Measurements from ENCODE around the gene PHOSPHO2. TPM values are rescaled to one million over a fixed set of nuclear protein-coding genes. Genes with fewer than 3 reads are reported as not detected.

The PHOSPHO2 gene
- total RNA-seq, 6 experiments from 2014 or later: 1.8 to 5.6 (median 2.8) TPM

- H3K27ac ChIP-seq: no peak overlapping the region
- H3K4me1 ChIP-seq: no peaks in the 10 kb centered on the region
- intact Hi-C loops (cut with DNase I): no loop called here
- no peaks in the 10 kb centered on the region for H3K9me3 ChIP-seq
- TF ChIP-seq CTCF (IDR thresholded peaks at IDR 0.05) (no peak), POLR2A (IDR thresholded peaks at IDR 0.05) (no peak)
- 71% methylated on average over 3 of the region's 3 CpGs for WGBS (ENCODE audit: insufficient coverage, low coverage, low lambda C conversion rate, missing lambda C conversion rate)
- H3K4me3 ChIP-seq: no peak overlapping the region
- ATAC-seq (no peak), DNase-seq (no peak)
- no peaks in the 10 kb centered on the region for H3K36me3 ChIP-seq
- no peaks in the 10 kb centered on the region for H3K27me3 ChIP-seq
These were observed 31.0 kb upstream of the PHOSPHO2 start for GRCh38 chr2:169663247-169663646.

- Histone ChIP-seq H3K4me1 (no peaks in the 10 kb centered on the region), H3K27ac (no peak overlapping the region), H3K27me3 (no peaks in the 10 kb centered on the region), H3K4me3 (no peak overlapping the region), H3K36me3 (no peaks in the 10 kb centered on the region), H3K9me3 (no peaks in the 10 kb centered on the region)
- WGBS (ENCODE audit: insufficient coverage, low coverage, low lambda C conversion rate, missing lambda C conversion rate): 88% methylated on average over 1 of the region's 1 CpG
- intact Hi-C loops (cut with DNase I): no loop called here
- ATAC-seq (no peak), DNase-seq (no peak)
- TF ChIP-seq CTCF (IDR thresholded peaks at IDR 0.05): no peak
- TF ChIP-seq POLR2A (IDR thresholded peaks at IDR 0.05): no peak
These were observed 29.7 kb upstream of the PHOSPHO2 start for GRCh38 chr2:169664600-169664977.

- no peaks in the 10 kb centered on the region for H3K27me3 ChIP-seq
- H3K4me1 ChIP-seq: no peaks in the 10 kb centered on the region
- intact Hi-C loops (cut with DNase I): no loop called here
- no peak for DNase-seq
- no peak overlapping the region for H3K4me3 ChIP-seq
- no peaks in the 10 kb centered on the region for H3K36me3 ChIP-seq
- no peak for TF ChIP-seq CTCF (IDR thresholded peaks at IDR 0.05)
- no peak for TF ChIP-seq POLR2A (IDR thresholded peaks at IDR 0.05)
- no peak overlapping the region for H3K27ac ChIP-seq
- H3K9me3 ChIP-seq: no peaks in the 10 kb centered on the region
- 33% methylated on average over 1 of the region's 1 CpG for WGBS (ENCODE audit: insufficient coverage, low coverage, low lambda C conversion rate, missing lambda C conversion rate)
- ATAC-seq: peak in 2 of 4 donors; percentile 17 to 50
These were observed 29.0 kb upstream of the PHOSPHO2 start for GRCh38 chr2:169664978-169665930.

GRCh38 chr2:169667583-169667982 lies 26.7 kb upstream of the PHOSPHO2 start:
- Histone ChIP-seq H3K9me3 (no peaks in the 10 kb centered on the region), H3K4me1 (no peaks in the 10 kb centered on the region), H3K36me3 (no peaks in the 10 kb centered on the region), H3K4me3 (no peak overlapping the region), H3K27me3 (no peaks in the 10 kb centered on the region), H3K27ac (no peak overlapping the region)
- TF ChIP-seq CTCF (IDR thresholded peaks at IDR 0.05): peak in 2 of 4 donors; percentile 9 to 11
- no peak for TF ChIP-seq POLR2A (IDR thresholded peaks at IDR 0.05)
- 20% methylated on average over 2 of the region's 2 CpGs for whole genome bisulfite sequencing (ENCODE audit: insufficient coverage, low coverage, low lambda C conversion rate, missing lambda C conversion rate)
- ATAC-seq (peak in 1 of 4 donors; percentile 45), DNase-seq (no peak)
- intact Hi-C loops (cut with DNase I): no loop called here

All from right lobe of liver (tissue), 6 donors.